HCT116 (cell line): Measurements from ENCODE around the gene DAAM1. TPM values are rescaled to one million over a fixed set of nuclear protein-coding genes. Genes with fewer than 3 reads are reported as not detected.

Experiments used
- ATAC-seq: fragments of 200-7000 bp; cut with Tn5 transposase; 2 replicates; pipeline ENCODE4 v1.9.1; 2020; ENCODE audit warnings: mild to moderate bottlenecking, moderate library complexity
- BruUV-seq: library from RNA; stranded (reverse); fragments of 400-500 nt; replicated peaks from 2 replicates; lab custom pipeline; 2021; lab: Mats Ljungman, UMichigan
- CTCF ChIA-PET: fragments of 300-600 bp; sonication (Branson Sonifier 250); formaldehyde crosslinking; loops from one replicate; lab custom pipeline; 2021; ENCODE audit warnings: antibody characterized with exemption; lab: Charles Lee
- POLR2A ChIA-PET: fragments of 300-600, 350-600 bp; sonication (Branson Sonifier 250); formaldehyde crosslinking; loops from one replicate; lab custom pipeline; 2021; ENCODE audit warnings: antibody characterized with exemption; lab: Charles Lee
- RAD21 ChIA-PET, 2 experiments: fragments of 300-600 bp; sonication (Branson Sonifier 250); formaldehyde crosslinking; loops; one replicate each; lab custom pipeline; 2023; ENCODE audit warnings: low total read pairs in 2 of 2; ENCODE audit not compliant: uncharacterized antibody in 2 of 2, unreplicated experiment in 2 of 2, low non-redundant PET in 1 of 2; lab: Charles Lee
- DNase-seq: peaks from one replicate; pipeline ENCODE4 v3.0.0-alpha.2; 2010; ENCODE audit warnings: low read depth, low spot score
- H2AFZ ChIP-seq: fragments of 200-600 bp; shearing (Covaris generic), sonication (generic); 2 replicates; pipeline ENCODE4 v1.6.1; 2017; ENCODE audit warnings: low read depth, mixed run types, mixed read lengths, antibody characterized with exemption, low read length; ENCODE audit not compliant: poor library complexity, severe bottlenecking
- H3K27ac ChIP-seq: 2 replicates; pipeline ENCODE4 v1.5.1; 2012; ENCODE audit warnings: low read depth, low read length
- H3K27me3 ChIP-seq: fragments of 200-600 bp; sonication (generic); 2 replicates; pipeline ENCODE4 v1.6.1; 2016; ENCODE audit warnings: mixed run types, low read length, mixed read lengths; ENCODE audit not compliant: insufficient read depth
- H3K36me3 ChIP-seq, 2 experiments: fragments of 200-500 bp in 1 of 2; fragments of 200-600 bp in 1 of 2; sonication (Bioruptor generic) in 1 of 2; sonication (generic) in 1 of 2; 2 replicates each; pipeline versions ENCODE4 v1.5.1 to v1.6.1; 2014 to 2016; ENCODE audit warnings: low read length in 2 of 2, inconsistent platforms in 1 of 2, mixed read lengths in 1 of 2, mixed run types in 1 of 2; ENCODE audit not compliant: insufficient read depth in 2 of 2, control insufficient read depth in 1 of 2
- H3K4me1 ChIP-seq, 2 experiments: fragments of 200-600 bp in 1 of 2; sonication (generic) in 1 of 2; 2 replicates each; pipeline versions ENCODE4 v1.5.1 to v1.6.1; 2012 to 2017; ENCODE audit warnings: low read length in 2 of 2, inconsistent platforms in 1 of 2, mild to moderate bottlenecking in 1 of 2, mixed read lengths in 1 of 2, mixed run types in 1 of 2, moderate library complexity in 1 of 2; ENCODE audit not compliant: insufficient read depth in 2 of 2, control insufficient read depth in 1 of 2
- H3K4me2 ChIP-seq: fragments of 200-600 bp; sonication (generic); 2 replicates; pipeline ENCODE4 v1.6.1; 2017; ENCODE audit warnings: mixed run types, low read length, mixed read lengths
- H3K4me3 ChIP-seq, 2 experiments: fragments of 200-600 bp in 1 of 2; sonication (generic) in 1 of 2; replicated peaks in 1 of 2; 2 replicates each; pipeline ENCODE4 v1.5.1; 2011 to 2016; ENCODE audit warnings: low read length in 2 of 2, control low read depth in 1 of 2, low read depth in 1 of 2, mild to moderate bottlenecking in 1 of 2, mixed read lengths in 1 of 2, mixed run types in 1 of 2
- H3K79me2 ChIP-seq: fragments of 200-600 bp; sonication (generic); 2 replicates; pipeline ENCODE4 v1.6.1; 2017; ENCODE audit warnings: mild to moderate bottlenecking, mixed run types, low read length, moderate library complexity, mixed read lengths; ENCODE audit not compliant: insufficient read depth
- H3K9ac ChIP-seq: fragments of 200-600 bp; sonication (generic); 2 replicates; pipeline ENCODE4 v1.6.1; 2016; ENCODE audit warnings: low read length, mixed read lengths
- H3K9me2 ChIP-seq: fragments of 200-600 bp; sonication (generic), shearing (Covaris generic); 2 replicates; pipeline ENCODE4 v1.6.1; 2017; ENCODE audit warnings: mixed run types, mild to moderate bottlenecking, moderate library complexity; ENCODE audit not compliant: insufficient read depth
- H3K9me3 ChIP-seq, 2 experiments: fragments of 200-500 bp in 1 of 2; fragments of 200-600 bp in 1 of 2; sonication (Bioruptor generic) in 1 of 2; sonication (generic) in 1 of 2; 2 replicates each; pipeline ENCODE4 v1.6.1; 2014 to 2017; ENCODE audit warnings: low read length in 2 of 2, mixed read lengths in 2 of 2, inconsistent platforms in 1 of 2, low read depth in 1 of 2, mild to moderate bottlenecking in 1 of 2, mixed run types in 1 of 2, moderate library complexity in 1 of 2; ENCODE audit not compliant: control insufficient read depth in 1 of 2, insufficient read depth in 1 of 2
- H4K20me1 ChIP-seq: fragments of 200-600 bp; sonication (generic), shearing (Covaris generic); 2 replicates; pipeline ENCODE4 v1.6.1; 2017; ENCODE audit warnings: mixed run types, mild to moderate bottlenecking, moderate library complexity; ENCODE audit not compliant: insufficient read depth
- EGR1 ChIP-seq: IDR thresholded peaks from 2 replicates; pipeline ENCODE4 v1.6.1; 2012; ENCODE audit warnings: low read depth
- EZH2 ChIP-seq: fragments of 200-600 bp; sonication (generic); IDR thresholded peaks from 2 replicates; pipeline ENCODE4 v1.6.1; 2017; ENCODE audit warnings: antibody characterized with exemption, mixed run types
- FOSL1 ChIP-seq: IDR thresholded peaks from 2 replicates; pipeline ENCODE4 v1.6.1; 2012; ENCODE audit warnings: low read depth
- POLR2A ChIP-seq: IDR thresholded peaks from 2 replicates; pipeline ENCODE4 v1.7.0; 2011; ENCODE audit warnings: borderline replicate concordance; ENCODE audit not compliant: insufficient read depth, insufficient read length; ENCODE audit errors: extremely low read depth
- POLR2AphosphoS5 ChIP-seq: IDR thresholded peaks from 2 replicates; pipeline ENCODE4 v1.6.1; 2011; ENCODE audit warnings: mild to moderate bottlenecking, low read depth, low read length, moderate library complexity
- SIN3A ChIP-seq: IDR thresholded peaks from 2 replicates; pipeline ENCODE4 v1.6.1; 2012; ENCODE audit warnings: low read depth
- SP1 ChIP-seq: IDR thresholded peaks from 2 replicates; pipeline ENCODE4 v1.6.1; 2012; ENCODE audit warnings: low read depth
- TCF7L2 ChIP-seq: IDR thresholded peaks from 2 replicates; pipeline ENCODE4 v1.7.0; 2011; ENCODE audit warnings: borderline replicate concordance, inconsistent platforms; ENCODE audit not compliant: insufficient read depth, insufficient read length; ENCODE audit errors: extremely low read depth
- ZFX ChIP-seq: fragments of 450-650 bp; IDR thresholded peaks from 2 replicates; pipeline ENCODE4 v1.6.1; 2017
- ZNF274 ChIP-seq: fragments of 200-500 bp; sonication (Bioruptor generic); IDR thresholded peaks from 2 replicates; pipeline ENCODE4 v1.6.1; 2014; ENCODE audit warnings: mild to moderate bottlenecking, low read depth, low read length, inconsistent platforms
- intact Hi-C: fragments of 100-400 bp; cut with micrococcal nuclease; formaldehyde crosslinking; loops from 2 replicates; pipeline ENCODE4 v1.10.0; 2022
- total RNA-seq: library from RNA; stranded (reverse); gene quantifications from one replicate; pipeline ENCODE4 v1.2.1, GENCODE V29; 2021; ENCODE audit not compliant: unreplicated experiment
- TF ChIP-seq, protein P1 (sequence below): IDR thresholded peaks from 2 replicates; pipeline ENCODE4 v1.6.1; 2011; ENCODE audit warnings: mild to moderate bottlenecking, low read length, moderate library complexity; ENCODE audit not compliant: insufficient replicate concordance; ENCODE audit errors: extremely low read depth
- TF ChIP-seq, protein P2 (sequence below): IDR thresholded peaks from 2 replicates; pipeline ENCODE4 v1.6.1; 2012; ENCODE audit warnings: low read depth
- TF ChIP-seq, protein P3 (sequence below): IDR thresholded peaks from 2 replicates; pipeline ENCODE4 v1.6.1; 2012

DAAM1 gene
- total RNA-seq, 1 experiment from 2014 or later = 10.7 TPM

DNA sequence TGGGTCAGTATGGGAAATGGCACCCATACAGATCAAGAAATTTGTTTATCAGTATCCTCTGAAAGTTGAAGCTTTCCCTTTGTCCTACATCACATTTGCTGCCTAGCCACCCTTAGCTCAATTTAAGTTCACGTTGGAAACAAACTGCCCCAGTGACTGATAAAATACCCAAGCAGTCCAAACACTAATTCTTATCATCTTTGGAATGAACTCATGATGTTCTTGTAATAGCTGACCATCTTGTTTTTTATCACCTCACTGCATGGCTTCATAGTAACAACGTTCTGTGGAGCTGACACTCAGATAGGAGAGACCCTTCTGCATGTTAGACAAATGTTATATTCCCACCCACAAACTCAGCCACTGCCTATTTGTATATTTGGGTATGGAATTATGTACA is 183.3 kb downstream of the DAAM1 start:
- no peaks in the 10 kb centered on the region for H3K27me3 ChIP-seq
- H3K9ac ChIP-seq = no peak overlapping the region
- 0 out of 2 replicates have a peak, but pooled peaks cover 2% of the 10 kb centered on the region for H3K9me2 ChIP-seq
- BruUV-seq = no TSS peak
- no peaks in the 10 kb centered on the region for H3K4me1 ChIP-seq
- H2AFZ ChIP-seq = no peak overlapping the region
- intact Hi-C loops = no loop called here
- POLR2A ChIA-PET = no interaction called here
- no peak for ATAC-seq
- no peak overlapping the region for H3K4me2 ChIP-seq
- H4K20me1 ChIP-seq = no peaks in the 10 kb centered on the region
- RAD21 ChIA-PET = no interaction called here
- H3K79me2 ChIP-seq = no peaks in the 10 kb centered on the region
- no peak for DNase-seq
- H3K4me3 ChIP-seq = no peak overlapping the region
- H3K36me3 ChIP-seq = no peaks in the 10 kb centered on the region
- no peak overlapping the region for H3K27ac ChIP-seq
- H3K9me3 ChIP-seq = no peaks in the 10 kb centered on the region
- TF ChIP-seq EZH2 (no peak), SIN3A (no peak), FOSL1 (no peak), POLR2AphosphoS5 (no peak), SP1 (no peak), POLR2A (no peak), EGR1 (no peak), TCF7L2 (no peak), ZNF274 (no peak), ZFX (no peak)
- TF ChIP-seq, protein P1, sequence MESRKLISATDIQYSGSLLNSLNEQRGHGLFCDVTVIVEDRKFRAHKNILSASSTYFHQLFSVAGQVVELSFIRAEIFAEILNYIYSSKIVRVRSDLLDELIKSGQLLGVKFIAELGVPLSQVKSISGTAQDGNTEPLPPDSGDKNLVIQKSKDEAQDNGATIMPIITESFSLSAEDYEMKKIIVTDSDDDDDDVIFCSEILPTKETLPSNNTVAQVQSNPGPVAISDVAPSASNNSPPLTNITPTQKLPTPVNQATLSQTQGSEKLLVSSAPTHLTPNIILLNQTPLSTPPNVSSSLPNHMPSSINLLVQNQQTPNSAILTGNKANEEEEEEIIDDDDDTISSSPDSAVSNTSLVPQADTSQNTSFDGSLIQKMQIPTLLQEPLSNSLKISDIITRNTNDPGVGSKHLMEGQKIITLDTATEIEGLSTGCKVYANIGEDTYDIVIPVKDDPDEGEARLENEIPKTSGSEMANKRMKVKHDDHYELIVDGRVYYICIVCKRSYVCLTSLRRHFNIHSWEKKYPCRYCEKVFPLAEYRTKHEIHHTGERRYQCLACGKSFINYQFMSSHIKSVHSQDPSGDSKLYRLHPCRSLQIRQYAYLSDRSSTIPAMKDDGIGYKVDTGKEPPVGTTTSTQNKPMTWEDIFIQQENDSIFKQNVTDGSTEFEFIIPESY = no peak
- TF ChIP-seq, protein P2, sequence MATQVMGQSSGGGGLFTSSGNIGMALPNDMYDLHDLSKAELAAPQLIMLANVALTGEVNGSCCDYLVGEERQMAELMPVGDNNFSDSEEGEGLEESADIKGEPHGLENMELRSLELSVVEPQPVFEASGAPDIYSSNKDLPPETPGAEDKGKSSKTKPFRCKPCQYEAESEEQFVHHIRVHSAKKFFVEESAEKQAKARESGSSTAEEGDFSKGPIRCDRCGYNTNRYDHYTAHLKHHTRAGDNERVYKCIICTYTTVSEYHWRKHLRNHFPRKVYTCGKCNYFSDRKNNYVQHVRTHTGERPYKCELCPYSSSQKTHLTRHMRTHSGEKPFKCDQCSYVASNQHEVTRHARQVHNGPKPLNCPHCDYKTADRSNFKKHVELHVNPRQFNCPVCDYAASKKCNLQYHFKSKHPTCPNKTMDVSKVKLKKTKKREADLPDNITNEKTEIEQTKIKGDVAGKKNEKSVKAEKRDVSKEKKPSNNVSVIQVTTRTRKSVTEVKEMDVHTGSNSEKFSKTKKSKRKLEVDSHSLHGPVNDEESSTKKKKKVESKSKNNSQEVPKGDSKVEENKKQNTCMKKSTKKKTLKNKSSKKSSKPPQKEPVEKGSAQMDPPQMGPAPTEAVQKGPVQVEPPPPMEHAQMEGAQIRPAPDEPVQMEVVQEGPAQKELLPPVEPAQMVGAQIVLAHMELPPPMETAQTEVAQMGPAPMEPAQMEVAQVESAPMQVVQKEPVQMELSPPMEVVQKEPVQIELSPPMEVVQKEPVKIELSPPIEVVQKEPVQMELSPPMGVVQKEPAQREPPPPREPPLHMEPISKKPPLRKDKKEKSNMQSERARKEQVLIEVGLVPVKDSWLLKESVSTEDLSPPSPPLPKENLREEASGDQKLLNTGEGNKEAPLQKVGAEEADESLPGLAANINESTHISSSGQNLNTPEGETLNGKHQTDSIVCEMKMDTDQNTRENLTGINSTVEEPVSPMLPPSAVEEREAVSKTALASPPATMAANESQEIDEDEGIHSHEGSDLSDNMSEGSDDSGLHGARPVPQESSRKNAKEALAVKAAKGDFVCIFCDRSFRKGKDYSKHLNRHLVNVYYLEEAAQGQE = no peak
- TF ChIP-seq, protein P3, sequence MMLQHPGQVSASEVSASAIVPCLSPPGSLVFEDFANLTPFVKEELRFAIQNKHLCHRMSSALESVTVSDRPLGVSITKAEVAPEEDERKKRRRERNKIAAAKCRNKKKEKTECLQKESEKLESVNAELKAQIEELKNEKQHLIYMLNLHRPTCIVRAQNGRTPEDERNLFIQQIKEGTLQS = no peak
- CTCF ChIA-PET = no interaction called here
